Activated gamma-delta T cell (primary cell): Measurements from ENCODE around the gene LRIG1.

Experiments
- DNase-seq: peaks from one replicate; lab custom pipeline; 2025; lab: John Stamatoyannopoulos, UW

LRIG1 gene

DNA sequence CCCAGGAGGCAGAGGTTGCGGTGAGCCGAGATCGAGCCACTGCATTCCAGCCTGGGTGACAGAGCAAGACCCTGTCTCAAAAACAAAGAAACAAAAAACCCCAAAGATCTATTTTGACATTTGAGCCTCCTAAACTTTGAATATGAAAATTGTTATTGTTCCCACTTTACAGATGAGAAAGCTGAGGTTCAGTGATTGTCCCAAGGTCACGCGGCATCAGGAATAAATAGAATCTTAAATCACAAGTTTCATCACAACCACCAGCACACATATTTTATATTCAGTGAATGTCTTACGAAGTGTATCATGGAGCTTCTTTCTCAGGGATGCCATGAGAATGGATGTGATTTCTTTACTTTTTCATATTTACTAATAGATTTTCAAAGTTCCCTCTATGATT lies 5.3 kb upstream of the LRIG1 start:
- no peak for DNase-seq

DNA sequence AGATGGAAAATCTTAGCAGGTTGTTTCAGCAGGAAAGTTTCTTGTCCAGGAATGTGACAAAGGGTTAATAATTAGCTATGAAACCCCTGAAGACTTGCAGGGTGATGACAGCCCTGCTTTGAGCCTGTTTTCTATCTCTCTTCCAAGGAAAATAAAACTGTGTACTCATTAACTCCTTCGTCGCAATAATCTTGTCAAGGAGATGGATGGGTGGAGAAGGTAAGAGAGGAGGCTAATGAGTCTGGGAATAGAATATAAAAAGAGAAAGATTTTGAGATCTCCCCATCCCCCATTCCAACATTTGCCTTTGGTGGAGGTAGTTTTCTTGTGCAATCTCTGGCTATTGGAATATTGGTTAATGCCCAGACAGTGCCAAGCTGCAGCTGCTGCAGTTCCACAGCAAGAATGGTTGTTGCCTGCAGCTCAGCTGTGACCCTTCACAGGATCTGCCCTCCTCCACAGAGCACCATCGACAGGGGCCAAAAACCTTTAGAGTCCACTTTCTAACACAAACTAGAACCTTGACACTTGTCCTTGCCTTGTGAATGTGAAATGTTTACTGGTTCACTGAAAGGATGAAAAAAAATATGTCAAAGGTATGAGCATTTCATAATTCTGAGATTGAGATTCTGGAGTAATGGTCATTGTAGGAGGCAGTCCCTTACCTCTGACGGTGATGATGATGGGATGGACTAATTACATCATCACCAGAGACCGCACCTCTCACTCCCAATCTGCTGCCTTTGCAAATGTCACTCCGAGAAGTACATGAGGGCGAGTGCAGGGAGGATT lies 4.2 kb upstream of the LRIG1 start:
- no peak for DNase-seq

DNA sequence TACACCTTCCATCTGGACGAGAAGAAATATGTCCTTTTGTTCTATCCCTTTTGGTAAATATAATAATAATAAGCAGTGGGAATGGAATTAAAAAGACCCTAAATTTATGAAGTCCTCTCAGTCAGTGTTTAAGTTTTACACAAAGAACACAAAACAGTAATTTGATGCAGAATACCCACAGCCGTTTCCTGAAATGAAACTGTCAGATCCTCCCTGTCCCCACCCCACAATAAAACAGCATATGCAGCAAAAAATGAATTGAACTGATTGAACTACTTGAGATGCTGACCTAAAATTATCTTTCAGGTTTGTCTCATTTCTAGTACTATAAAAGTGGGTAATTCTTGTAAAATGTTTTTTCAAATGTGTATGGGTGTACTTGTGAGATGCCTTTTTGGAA lies 2.2 kb upstream of the LRIG1 start:
- DNase-seq: no peak

DNA sequence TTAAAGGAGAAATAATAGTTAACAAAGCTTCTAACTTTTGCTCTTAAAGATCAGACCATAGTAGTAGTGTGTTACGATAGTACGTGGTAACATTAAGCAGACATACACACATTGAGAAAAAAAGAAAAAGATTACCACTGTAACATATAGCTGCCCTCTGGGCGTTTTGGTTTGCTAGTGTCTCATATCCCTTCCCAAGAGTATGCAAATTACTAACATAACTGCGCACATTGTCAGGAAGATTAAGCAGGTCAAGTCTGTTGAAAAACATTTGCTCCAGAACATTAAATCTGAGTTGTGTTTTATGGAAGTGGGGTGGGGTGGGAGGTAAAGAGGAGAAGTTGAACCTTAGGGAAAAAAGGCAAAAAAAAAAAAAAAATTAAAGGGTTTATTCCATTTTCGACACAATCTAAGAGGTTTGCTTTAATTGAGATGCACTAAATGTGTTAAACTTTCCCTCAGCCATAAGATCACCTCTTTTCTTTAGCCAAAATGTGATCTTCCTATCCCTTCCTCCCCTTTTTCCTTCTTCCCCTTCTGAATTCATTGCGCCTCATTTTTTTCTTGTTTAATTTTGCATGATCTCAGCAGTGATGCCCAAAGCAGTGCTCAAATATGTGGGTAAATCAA lies 1.5 kb upstream of the LRIG1 start:
- no peak for DNase-seq

DNA sequence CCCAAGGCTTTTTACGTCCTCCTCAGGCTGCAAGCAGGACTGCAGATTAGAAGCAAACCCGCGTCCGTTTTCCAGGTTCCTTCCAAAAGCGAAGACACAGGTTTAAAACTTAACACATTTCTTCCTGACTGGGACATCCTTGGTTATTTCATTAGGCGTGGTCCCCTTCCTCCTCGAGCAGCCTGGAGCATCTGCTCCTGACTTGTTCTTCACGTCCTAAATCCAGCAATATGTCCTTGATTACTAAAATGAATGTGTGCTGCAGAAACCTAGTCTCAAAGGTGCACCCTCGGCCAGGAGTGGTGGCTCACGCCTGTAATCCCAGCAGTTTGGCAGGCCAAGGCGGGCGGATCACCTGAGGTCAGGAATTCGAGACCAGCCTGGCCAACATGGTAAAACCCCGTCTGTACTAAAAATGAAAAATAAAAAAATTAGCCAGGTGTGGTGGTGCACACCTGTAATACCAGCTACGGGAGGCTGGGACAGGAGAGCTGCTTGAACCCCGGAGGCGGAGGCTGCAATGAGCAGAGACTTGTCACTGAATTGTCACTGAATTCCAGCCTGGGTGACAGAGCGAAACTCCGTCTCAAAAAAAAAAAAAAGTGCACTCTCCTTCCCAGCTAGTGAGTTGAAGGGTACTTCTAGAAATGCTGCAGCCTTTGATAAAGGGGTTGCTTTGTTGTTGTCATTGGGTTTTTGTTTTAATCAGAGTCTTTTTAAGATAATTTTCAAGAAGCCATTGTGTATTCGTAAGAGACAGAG lies 842 bp upstream of the LRIG1 start:
- DNase-seq: no peak

DNA sequence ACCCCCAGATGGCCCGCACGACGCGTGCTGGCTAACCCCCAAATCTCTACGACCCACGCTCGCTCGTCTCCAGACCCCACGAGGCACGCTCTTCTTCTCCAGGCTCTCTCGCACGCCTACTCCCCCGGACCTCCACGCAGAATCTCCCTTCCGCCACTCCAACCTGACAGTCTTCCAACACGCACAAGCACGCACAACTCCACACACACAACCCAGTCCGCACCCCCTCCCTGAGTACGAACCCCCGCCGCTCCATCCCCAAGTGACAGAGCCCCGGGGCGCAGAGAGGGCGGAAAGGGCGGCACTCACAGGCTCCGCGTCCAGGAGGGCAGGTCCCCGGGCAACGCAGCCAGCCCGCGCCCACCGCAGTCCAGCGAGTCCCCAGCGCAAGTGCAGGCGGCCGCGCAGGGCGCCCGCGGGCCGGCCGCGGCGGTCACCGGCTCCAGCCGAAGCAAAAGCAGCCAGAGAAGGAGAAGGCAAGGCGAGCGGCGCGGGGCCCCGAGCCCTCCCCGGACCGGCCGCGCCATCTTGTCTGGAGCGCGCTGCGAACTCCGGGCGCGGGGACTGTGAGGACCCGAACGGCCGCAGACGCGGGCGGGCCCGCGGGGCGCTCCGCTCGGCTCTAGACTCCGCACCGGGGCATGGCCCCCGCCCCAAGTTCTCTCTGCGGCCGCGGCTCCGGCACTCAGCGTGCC lies 794 bp downstream of the LRIG1 start:
- DNase-seq: peak; percentile 33

DNA sequence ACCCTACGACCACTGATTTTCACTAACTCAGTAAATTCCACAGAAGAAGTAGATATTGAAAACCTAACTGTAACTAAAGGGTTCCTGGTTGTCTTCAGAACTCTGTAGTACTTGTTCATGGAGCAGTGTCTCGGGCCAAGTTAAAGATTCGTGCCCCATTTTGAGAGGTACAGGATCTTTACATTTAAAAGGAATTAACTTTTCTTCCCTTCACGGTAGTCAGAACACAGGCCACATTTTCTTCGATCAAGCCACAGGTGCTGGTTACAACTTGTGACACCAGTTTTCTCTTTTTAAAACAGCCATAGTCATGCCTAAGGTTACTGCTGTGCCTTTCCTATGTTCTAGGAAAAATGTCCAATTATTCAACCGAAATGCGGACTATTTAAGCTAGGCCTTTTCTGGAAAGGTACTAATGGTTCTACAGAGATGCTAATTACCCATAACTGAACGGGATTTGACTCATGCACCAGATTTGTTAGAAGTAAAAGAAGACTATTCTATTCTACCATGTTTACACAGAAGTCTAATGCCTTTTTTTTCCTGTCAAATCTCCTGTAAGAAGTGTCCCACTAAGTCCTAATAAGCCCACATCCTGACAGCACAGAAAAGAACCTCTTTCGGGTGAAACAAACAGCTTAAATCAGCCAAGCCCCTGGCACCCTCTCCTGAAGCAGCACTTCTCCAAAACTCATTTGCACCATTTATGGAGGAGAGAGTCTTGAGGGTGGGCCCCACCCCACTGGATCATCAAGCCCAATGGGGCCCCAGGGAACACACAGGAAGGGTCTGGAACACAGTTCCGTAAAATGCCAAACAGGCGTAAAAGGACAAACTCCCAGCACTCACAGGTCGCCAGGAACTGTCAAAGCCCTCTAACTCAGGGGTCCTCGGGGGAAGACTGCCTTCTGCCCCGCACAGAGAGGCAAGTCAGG lies 1.9 kb downstream of the LRIG1 start:
- no peak for DNase-seq

DNA sequence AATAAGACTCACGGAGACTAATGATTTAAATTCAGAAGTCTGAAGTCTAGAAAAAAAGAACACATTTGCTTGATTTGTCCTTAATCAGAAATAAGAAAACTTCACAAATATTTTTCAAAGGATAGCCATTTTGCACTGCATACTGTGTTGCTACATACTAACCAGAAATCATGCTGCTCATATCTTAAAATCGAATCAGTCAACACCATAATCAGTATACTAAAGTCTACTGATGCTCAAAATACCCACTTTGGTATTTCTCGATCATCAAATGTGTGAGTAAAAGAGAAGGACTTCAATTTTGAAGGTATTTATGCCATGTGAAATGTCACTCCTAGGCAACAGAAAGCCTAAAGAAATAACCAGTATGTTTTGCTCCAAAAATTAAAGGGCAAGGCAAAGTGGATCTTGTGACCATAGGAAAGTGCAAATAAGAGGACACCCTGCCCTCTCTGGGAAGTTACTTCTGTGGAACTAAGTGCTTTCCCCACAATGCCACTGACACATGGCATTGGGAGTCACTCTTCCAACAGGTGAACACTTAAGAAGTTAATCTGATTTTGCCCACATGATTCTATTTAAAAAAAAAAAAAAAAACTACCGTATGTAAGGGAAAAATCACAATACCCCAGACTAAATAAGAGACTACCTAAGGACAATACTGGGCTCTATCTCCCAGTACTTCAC lies 2.7 kb downstream of the LRIG1 start:
- no peak for DNase-seq

DNA sequence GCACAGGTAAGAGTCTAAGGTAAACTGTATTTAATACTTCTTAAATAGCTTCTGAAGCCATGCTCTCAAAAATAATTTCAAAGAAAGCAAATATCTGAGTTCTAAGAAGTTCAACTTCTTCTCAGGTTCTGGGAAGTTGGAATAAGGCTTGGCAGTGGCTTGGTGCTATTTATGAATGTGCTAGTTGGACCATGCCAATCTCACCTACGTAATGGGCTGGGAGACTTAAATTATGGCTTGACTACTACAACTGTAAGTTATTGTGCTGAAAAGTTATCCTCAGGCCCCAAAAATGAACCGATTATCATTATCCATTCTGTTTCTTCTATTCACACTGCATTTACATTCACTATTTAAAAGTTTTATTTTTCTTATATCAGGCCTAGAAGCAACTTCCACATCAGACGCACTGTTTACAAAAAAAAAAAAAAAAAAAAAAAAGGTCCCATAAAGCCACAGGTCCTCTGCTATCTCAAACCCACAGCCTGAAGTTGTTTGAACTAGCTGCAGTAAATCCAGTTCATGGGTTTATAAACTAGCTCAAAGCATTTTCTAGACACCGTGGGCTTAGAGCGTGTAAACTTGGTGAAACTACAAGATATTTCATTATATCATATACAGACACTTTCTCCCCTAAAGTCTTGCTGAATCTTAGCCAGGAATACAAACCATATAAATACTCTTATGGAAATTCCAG lies 3.4 kb downstream of the LRIG1 start:
- no peak for DNase-seq

DNA sequence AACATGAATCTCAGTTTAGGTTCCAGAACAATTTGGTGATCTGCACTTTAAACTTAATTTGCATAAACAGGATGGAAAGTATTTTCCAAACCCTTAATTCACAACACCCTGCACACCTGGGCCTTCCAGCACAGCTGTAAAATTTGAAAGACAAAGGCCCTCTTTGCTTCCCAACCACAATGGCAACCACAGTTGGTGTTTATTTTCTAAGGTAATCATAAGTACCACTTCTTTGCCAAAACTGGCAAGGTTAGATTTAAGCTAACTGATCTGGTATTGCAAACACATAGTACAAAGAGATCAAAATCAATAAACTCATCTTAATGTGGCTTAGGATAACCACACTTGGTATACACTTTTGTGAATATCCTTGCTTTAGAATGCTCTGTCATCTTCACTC lies 4.1 kb downstream of the LRIG1 start:
- DNase-seq: no peak

DNA sequence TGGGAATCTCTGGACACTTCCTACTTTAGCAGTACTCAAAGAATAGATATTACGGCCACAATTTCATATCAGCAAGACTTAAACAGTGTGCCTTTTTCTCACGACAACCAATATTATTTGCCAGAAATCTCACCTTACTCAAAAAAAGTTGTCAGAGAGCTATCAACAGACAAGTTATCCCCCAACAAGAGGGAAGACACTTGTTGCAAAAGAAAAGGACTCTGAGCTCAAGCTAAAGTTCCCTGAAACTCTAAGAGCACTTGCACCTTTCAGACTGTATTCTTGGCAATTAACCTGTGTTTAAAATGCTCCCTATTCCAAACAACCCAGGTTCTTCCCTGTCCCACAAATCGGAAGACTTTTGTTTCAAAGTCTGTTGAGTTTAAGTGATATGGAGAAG lies 4.5 kb downstream of the LRIG1 start:
- no peak for DNase-seq

DNA sequence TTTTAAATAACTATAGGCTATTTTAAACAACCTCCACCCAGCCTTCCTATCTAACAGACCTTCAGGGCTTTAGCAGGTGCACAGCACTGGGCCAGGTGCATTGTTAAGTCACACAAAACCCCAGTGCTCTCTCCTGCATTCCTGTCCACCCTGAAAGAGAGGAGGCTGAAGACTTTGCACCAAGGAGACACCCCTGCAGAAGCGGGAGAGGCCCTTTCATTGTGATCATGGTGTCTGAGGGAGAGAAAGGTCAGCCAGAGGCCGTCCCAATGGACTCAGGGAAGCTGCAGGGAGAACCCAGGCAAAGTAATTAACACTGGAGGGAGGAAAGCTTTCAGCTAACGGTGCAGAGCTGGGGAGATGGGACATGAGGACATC lies 5.2 kb downstream of the LRIG1 start:
- DNase-seq: no peak

DNA sequence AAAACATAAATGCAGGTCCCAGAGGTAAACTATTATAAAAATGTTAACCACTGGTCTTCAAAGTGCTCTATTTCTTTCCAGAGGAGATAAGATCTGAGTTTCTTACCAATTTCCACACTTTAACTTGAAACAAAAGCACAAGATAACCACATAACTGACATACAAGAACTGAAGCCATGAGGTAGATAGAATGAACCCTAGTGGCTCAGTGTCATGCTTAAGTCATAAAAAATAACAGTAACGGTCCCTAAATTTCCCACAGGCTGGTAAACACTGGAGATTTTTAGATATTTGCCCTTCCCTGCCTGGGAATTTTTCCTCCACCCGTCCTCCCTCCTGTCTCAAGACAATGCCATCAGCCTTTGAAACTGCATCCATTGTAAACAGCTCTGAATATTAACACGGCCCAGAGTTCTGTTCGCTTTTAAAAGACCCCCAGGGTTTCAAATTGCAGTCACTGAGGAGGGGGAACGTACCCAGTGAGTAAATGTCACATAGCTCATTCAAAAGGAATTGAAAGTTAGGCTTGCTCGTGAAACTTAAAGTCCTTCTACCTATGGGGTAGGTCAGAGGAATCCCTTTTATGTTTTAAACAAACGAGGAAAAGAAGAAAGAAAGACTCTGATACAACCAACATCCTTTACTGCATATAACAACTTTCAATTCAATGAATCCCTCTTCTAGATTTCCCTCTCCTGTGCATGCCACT lies 5.7 kb downstream of the LRIG1 start:
- no peak for DNase-seq

DNA sequence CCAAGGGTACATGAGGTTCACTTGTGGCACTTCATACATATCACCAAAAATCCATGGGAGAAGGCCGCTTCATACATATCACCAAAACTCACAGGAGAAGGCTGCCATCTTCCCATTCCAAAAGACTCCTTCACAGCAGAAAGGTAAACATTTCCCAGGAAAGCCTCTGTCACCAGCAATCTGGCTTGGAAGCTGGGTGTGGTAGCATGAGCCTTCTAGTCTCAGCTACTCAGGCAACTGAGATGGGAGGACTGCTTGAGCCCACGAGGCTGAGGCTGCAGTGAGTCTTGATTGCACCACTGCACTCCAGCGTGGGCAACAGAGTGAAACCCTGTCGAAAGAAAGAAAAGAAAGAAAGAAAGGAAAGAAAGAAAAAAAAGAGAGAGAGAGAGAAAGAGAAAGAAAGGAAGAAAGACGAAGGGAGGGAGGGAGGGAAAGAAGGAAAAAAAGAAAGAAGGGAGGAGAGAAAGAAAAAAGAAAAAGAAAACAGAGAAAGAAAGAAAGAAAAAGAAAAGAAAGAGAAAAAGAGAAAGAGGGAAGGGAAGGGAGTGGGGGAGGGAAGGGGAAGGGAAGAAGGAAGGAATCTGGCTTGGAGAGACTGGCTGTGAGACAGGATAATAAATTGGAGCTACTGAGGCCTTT lies 7.2 kb downstream of the LRIG1 start:
- DNase-seq: no peak

DNA sequence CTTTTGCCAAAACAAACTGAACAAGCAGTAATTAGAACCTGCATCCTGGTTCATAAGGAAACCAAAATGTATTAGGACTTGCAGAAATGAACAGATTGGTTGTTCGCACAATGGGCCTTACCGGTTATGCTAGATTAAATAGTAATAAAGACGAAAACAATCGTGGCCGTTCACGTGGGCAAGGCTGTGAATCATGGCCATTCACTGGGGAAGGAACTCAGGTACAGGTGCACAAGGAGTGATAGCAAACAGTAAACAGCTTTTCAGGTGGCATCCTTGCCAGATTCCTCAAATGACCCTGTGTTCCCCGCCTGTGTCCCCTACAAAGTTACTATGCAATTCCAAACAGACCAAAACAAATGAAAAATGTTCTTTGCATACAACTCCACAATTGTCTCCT lies 8.2 kb downstream of the LRIG1 start:
- DNase-seq: no peak

DNA sequence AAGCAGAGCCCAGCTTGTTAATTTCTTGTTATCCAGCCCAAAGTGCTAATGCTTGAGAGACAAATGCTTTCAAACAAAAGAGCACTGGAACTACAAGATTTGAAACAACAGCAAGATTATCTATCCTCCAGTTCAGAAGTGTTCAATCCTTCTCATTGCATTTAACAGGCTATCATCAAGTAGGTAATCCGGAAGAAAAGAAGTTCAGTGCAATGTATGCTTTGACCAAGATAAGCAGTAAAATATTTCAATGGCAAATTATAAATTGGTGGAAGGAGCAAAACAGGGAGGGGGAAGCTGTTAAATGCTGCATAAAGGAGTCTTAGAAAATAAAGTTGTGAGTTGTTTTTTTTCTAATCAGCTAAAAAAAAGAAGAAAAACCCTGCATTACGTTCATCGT lies 8.8 kb downstream of the LRIG1 start:
- no peak for DNase-seq

DNA sequence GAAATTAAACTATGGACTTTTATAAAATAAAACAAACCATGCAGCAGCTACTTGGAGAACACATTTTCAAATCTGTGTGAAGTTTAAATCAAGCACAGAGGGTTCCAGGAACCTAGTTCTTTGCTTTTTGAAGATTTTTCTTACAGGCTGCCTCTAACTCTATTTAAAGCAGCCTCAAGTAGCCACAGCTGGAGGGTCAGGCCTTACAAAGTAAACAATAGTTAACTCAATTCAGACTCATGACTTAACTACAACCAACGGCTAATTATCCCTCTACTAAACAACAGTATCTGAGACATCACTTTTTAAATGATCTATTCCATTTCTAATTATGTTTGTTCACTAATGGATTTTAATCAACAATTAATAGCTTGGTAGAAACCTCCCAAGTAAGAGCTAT lies 9.8 kb downstream of the LRIG1 start:
- DNase-seq: no peak

DNA sequence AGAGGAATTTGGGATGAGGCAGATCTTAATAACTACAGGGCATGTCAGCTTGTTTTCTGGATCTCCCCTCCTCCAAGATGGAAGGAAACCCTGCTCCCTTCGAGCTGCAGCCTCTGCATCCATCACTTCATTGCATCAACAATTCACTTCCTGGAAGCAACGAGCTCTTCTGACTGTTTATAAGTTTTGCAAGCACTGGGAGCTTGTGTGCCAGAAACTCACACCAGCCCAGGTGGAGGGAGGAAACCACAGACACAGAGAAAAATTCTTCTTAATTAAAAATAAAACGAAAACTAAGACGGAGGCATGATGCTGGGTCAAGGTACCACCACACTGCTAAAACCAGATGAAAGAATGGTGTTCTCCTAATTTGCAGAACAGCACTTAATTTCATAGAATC lies 10.6 kb downstream of the LRIG1 start:
- no peak for DNase-seq

DNA sequence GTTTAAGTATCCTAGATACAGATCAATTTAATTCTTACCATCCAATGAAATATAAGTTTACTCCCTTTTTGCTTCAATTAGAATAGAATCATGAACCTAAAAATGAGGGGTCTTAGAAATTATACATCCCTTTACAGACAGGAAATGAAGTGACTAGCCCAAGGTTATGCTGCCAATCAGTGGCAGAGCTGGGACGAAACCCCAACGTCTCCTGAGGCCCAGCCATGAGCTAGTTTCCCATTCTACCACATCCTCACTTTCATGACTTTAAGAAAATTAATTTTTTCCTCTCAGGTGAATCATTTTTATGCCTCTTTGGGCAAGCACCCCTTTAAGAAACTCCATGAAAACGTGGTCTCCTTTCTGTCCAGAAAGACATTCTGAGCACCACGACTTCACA lies 11.2 kb downstream of the LRIG1 start:
- no peak for DNase-seq
